ENCODE measurements around the gene POMC.
"Not testable (repeated sequence)": the region's sequence is repeated elsewhere in the genome, so short reads cannot be mapped to it uniquely, and the experiment has no call there.

GRCh38 chr2:25140535-25140934 is 27.8 kb downstream of the POMC start:
- TF ChIP-seq CTCF, POLR2A (IDR thresholded peaks at IDR 0.05): not testable (repeated sequence)
